Activated CD8-positive, alpha-beta memory T cell treated with anti-CD3 and anti-CD28 coated beads, Interleukin-2, amount 50 U/mL, for 24 hours (primary cell): ENCODE data around the gene EXOC1L.
"Not testable (repeated sequence)": the region's sequence is repeated elsewhere in the genome, so short reads cannot be mapped to it uniquely, and the experiment has no call there.

Experiments
- DNase-seq: peaks from one replicate; pipeline ENCODE4 v3.0.0-alpha.2; 2020; ENCODE audit errors: extremely low read depth

The EXOC1L gene

DNA sequence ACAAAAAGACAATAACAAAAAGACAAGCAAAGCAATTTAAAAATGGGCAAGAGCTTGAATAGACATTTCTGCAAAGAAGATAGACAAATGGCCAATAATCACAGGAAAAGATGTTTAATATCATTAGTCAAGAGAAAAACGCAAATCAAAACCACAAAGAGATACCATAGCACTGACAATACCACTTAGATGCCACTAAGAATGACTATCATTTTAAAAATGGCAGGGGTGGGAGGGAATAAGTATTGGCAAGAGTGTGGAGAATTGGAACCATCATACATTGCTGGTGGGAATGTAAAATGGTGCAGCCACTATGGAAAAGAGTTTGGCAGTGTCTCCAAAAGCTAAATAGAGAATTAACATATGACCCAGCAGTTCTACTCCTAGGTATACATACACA is 18.8 kb downstream of the EXOC1L start:
- DNase-seq, result no peak

DNA sequence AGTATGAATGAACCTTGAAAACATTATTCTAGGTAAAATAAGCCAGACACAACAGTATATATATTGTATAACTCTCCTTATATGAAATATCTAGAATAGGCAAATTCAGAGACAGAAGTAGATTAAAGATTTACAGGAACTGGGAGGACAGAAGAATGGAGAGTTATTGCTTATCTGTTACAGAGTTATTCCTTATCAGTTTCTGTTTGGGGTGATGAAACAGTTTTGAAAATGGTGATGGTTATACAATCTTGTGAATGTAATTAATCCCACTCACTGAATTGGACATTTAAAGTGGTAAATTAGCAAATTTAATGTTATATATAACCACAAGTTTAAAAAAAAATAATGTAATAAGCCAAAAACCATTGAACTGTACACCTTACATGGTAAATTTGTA is 19.4 kb downstream of the EXOC1L start:
- no peak for DNase-seq

DNA sequence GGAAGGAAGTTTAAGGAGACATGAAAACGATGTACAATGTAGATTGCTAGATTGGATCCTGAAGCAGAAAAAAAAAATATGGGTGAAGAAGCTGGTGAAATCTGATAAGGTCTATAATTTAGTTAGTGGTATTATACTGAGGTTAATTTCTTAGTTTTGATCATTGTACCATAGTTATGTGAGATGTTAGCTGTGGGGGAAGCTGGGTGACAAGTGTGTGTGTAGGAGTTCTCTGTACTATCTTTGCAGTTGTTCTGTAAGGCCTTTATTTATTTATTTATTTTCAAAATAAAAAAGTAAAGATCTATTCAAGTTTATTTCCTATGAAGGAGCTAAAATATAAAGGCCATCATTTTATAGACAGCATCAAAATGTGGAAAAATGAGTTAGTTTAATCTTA is 21.4 kb downstream of the EXOC1L start:
- DNase-seq, result no peak

DNA sequence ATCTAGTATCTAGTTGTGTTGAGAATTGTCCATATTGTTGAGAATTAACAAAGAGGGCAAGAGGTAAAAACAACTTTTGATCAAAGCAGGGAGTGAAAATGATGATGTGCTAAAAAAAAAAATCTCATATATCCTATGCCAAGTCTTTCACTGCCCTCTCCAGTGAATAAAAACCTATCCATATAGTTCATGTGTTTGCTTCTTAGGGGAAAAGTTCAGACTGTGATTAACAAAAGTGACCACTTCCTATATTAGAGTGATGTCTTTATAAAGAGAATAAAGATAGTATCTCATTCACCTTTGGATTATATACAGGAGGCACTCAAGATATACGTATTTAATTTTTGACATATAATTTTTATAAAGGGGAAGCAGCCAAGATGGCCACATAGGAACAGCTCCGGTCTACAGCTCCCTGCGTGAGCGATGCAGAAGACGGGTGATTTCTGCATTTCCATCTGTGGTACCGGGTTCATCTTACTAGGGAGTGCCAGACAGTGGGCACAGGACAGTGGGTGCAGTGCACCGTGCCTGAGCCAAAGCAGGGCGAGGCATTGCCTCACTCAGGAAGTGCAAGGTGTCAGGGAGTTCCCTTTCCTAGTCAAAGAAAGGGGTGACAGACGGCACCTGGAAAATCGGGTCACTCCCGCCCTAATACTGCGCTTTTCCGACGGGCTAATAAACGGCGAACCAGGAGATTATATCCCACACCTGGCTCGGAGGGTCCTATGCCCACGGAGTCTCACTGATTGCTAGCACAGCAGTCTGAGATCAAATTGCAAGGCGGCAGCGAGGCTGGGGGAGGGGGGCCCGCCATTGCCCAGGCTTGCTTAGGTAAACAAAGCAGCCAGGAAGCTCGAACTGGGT is 22.0 kb downstream of the EXOC1L start:
- DNase-seq, result not testable (repeated sequence)

DNA sequence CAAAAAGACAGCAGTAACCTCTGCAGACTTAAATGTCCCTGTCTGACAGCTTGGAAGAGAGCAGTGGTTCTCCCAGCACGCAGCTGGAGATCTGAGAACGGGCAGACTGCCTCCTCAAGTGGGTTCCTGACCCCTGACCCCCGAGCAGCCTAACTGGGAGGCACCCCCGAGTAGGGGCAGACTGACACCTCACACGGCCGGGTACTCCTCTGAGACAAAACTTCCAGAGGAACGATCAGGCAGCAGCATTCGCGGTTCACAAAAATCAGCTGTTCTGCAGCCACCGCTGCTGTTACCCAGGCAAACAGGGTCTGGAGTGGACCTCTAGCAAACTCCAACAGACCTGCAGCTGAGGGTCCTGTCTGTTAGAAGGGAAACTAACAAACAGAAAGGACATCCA is 22.7 kb downstream of the EXOC1L start:
- not testable (repeated sequence) for DNase-seq

DNA sequence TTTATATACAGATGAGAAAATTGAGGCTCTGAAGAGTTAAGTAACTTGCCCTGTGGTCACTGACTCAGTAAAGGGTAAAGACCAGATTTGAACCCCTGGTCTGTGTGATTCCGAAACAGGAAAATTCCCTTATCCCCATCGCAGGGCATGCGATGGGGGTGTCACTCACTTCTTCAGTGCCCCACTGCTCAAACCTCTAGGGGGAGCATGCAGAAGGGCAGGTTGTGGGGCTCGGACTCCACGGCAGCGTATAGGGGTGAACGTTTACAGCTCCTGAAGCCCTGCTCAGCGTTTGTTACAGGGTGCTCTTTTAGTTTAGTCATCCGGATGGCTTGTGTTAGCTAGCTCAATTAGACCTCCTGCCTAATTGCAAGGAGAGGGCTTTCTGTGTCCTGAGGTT is 30.1 kb downstream of the EXOC1L start:
- DNase-seq, result no peak

DNA sequence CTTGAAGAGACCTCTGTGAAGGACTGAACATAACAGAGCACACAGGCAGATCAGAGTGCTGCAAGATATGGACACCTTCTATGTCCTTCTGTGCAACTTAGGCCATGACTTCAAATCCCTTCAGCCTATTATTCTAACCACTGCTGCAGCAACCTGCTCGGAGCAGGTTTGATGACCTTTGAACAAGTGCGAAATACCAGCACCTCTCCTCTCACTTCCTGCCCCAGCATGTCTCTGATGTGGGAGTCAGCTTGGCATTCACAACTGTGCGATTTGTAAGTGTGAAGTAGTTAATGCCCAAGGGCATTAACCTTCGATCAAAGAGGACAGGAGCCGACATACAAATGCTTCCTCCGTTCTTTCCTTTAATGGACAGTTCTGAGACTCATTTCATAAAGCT is 32.3 kb downstream of the EXOC1L start:
- DNase-seq, result no peak

DNA sequence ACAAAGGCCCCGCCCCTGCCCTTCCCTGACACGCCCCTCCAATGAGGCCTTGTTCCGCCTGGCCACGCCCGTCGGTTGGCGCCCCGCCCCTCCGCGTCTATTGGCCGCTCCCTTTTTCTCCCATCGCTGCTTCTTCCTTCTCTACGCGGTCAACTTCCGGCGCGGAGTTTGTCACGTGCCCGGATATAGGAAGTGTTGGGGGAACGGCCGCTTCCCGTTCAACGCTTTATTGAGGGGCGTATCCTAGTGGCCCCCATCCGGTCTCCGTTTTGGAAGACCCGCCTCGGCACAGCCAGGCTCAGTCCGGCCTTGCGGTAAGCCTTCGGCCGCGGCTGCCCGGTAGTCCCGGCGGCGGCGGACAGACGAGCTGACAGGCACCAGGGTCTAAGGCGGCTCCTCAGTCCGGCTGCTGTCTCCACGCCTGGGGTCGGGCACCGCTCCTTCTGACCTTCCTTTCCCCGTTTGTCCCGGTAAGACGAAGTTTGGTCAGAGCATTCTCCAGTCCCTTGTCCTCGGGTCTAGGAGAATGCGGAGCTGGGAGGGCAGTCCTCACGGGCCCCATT is 34.0 kb downstream of the EXOC1L start, which contains the start of gene EXOC1:
Gene EXOC1, plus strand, starts transcription at position 165 of the 563 bp plus-strand sequence. CDS start 4,676 bp downstream, outside the sequence.
- DNase-seq, result peak; percentile 97

DNA sequence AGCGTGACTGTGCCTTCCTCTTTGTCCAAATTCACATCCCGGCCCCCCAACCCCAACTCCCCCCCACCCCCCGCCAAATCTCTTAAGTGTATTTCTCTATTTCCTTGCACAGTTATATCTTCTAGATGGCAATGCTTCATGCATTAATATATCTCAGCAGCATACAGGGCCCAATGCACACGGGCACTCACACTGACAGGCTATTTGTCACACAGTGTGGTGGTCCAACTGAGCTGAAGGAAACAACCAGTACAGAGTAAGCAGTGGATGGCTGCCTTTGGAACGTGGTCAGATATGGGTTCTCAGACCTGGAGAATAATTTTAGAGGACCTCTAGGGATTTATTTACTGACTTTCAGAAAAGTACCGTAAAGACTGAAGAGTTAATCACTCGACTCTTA is 34.5 kb downstream of the EXOC1L start:
- no peak for DNase-seq

DNA sequence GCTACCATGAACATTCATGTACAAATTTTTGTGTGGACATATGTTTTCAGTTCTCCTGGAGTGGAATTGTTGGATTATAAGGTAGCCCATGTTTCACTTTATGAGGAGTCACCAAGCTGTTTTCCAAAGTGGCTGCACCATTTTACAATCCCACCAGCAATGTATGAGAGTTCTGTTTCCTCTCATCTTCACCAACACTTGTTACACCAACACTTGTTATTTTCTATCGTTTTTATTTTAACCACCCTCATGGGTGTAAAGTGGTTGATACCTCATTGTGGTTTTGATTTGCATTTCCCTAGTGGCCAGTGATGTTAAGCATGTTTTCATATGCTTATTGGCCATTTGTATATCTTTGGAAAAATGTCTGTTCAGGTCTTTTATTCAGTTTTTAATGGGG is 38.0 kb downstream of the EXOC1L start:
- DNase-seq, result no peak

DNA sequence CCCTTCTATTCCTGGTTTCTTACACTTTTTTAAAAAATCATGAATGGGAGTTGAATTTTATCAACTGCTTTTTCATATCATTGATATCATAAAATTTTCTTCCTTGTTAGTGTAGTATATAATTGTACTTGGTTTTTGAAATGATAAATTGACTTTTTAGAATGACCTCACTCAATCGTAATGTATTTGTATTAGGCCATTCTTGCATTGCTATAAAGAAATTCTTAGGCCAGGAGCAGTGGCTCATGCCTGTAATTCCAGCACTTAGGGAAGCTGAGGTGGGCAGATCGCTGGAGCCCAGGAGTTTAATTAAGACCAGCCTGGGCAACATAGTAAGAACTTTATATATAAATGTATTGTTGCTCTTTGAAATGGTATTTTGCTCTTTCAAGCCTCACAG is 40.1 kb downstream of the EXOC1L start:
- DNase-seq, result no peak

DNA sequence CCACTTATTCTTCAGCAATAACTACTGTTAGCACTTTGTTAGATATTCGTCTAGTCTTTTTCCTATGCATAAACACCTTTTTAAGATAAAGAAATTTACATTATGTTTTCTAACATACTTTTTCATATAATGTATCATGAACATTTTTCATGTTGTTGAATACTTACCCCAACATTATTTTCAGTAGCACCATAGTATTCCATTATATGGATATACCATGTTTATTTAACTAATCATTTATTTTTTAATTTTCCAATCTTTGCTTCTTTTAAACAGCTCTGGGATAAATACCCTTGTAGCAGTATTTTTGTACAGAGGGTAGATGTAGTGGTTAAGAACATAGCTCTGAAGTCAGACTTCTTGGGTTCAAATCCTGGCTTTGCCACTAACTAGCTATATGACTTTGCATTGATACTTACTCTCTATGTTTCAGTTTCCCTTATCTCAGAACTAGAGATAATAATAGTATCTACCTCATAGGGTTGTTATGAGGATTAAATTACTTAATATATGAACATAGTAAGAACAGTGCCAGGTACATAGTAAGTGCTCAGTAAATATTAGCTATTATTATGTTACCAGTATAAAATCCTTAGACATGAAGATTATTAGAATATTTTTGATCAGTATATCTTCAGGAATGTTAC is 45.1 kb downstream of the EXOC1L start:
- no peak for DNase-seq

DNA sequence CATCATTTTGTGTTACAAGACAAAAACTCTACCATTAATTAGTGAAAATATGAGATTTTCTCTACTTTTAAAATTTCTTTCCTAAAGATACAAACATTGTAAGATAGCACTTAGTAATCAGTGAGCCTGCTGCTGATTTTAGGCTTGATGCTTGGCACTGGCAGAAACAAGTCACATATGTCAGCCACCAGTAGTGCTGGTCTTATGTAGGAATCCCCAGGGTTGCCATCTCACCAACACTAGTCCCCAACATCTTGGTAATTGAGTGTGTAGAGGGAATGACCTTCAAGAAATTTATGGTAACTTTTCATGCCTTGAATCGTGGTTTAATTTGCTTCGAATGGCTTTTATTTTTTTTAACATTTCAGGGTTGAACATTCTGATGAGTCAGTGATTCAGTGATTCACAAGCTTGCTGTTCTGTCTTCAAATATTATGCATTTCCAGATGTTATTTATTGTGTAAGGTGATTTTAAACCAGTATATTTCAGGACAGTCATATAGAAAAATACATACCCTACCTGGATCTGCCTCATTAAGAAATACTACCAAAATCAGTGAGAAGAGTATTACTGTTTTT is 45.7 kb downstream of the EXOC1L start:
- no peak for DNase-seq

DNA sequence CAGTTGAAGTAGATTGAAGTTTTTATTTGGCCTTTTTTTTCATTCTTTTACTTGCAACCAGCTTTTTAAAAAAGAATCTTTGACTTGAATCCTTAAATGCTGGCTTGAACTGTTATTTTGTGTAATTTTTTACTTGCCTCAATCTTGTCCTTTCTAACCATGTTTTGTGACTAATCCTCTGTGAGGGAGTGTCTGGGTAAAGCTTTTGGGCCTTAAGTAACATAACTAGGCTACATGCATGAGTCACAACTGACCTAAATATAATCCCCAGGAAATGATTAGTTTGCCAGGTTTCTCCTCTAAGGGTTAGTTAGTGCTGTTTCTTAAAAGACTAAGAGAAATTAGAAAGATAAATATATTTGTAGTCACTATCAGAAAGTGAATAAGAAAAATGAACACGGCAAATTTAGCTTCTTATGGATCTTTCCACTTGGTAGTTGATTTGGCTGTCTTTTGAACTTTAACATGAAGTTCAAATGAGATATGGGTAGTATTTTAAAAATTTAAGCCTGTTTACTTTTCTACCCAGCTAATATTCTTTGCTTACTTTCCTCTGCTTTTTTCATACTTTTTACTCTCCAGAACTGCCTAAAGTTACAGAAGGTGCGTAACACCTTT is 46.8 kb downstream of the EXOC1L start:
- no peak for DNase-seq

DNA sequence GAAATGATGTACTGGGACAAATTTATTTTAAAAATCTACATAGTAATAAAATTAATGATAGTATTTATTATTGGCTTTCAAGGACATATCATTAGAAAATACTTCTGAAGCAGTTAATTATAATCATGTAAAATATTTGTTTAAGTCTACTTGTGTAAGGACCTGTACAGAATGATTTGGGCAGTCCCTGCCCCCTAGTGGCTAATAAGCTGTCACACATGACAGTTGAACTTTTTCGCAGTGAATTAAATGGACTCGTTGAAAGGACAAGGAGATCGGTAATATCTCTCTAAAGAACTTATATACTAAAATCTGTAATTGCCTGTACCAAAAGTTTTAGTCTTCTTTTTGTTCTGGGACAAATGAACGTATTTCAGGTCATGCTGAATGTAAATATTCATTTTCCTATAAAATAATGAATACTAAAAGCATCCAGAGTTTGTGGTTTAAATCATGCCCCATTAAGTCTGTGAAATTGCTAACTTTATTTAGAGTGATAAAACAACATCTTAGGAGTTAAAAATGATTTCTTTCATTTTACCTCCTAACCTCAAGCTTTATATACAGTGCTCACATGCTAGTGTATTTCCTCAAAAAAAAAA is 47.5 kb downstream of the EXOC1L start:
- DNase-seq, result no peak

DNA sequence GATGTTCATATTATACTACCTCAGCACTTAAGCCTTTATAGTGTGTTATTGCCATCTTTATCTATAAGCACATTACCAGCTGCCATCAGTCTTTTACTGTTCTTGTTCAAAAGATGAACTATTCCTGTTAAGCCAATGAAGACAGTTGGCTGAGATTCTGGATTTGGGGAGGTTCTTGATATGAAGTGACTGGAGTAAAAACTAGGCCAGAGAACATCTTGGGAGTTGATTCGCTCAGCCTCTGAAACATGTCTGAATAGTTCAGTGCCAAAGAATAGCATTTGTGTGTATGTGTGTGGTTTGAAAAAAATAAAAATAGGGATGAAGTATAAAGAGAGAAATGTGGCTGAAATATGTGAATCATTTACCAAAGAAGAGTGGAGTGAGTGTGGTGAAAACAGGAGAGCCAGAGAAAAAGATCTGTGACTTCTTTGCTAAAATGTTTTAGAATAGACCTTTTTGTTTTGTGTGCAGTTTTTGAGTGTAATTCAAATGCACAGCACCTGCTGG is 49.0 kb downstream of the EXOC1L start:
- no peak for DNase-seq

DNA sequence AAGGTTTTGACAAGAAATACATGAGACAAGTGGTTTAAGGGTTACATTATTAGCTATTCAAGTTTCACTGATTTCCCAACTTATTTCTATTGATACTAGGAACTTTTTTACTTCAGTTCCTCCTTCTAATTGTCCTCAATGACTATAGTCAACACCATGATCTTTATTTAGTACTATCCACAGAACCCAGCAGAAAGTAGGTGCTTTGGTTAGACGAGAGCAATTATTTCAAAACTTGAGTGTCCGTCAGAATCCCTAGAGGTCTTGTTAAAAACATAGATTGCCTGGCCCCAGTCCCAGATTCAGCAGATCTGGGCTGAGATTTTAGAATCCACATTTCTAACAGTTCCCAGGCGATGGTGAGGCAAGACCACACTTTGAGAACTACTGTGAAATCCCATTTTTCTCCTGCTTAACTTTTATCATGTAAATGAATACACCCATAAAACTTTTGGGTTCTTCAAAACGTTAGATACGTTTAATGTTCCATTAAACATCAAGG is 51.8 kb downstream of the EXOC1L start:
- no peak for DNase-seq

DNA sequence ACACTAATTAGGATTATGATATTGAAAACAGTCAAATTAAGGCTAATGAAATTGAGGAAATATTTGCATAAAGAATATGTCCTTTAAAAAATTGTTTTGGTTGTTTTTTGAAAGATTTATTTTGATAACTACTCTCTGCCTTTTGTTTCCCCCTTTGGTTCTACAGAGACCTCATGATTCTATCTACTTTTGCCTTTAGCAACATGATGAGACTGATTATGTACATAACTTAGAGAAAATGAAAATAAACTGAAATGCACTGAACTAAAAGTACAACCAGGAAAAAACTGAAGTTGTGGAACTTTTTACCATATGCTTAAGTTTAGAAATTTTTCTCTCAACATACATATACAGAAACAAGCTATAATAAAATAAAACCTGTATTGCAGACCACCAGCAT is 55.2 kb downstream of the EXOC1L start:
- no peak for DNase-seq

DNA sequence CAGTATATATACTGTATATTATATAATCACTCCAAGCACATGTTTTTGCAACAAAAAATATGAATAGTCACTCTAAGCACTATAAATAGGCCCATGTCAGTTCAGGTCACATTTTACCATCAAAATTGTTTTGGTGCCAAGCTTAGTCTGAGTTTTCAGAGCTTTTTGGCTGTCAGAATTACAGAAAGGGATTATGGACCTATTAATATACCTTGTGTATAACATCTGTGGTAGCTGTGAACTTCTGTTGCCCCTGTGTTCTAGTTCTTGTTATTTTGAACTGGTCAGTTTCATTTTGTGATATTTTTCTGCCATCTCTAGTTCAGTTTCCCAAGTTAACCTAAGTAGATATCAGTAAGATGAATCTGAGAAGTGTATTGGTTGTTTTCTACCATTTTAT is 56.8 kb downstream of the EXOC1L start:
- DNase-seq, result no peak

DNA sequence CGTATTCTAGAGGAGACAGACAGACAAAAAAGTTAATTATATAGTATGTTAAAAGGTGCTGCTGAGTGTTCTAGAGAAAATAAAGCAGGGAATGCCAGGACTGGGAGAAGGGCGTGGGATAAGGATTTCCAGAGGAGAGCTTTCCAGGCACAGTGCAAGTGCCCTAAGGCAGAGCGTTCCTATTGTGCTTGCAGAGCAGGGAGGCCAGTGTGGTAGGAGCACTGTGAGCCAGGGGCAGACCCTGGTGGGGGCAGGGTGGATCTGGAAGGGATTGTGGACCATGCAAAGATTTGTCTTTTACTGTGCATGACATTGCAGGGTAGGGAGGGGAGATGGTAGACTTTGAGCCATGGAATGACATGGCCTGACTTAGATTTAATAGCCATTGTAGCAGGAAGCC is 59.6 kb downstream of the EXOC1L start:
- DNase-seq, result no peak

DNA sequence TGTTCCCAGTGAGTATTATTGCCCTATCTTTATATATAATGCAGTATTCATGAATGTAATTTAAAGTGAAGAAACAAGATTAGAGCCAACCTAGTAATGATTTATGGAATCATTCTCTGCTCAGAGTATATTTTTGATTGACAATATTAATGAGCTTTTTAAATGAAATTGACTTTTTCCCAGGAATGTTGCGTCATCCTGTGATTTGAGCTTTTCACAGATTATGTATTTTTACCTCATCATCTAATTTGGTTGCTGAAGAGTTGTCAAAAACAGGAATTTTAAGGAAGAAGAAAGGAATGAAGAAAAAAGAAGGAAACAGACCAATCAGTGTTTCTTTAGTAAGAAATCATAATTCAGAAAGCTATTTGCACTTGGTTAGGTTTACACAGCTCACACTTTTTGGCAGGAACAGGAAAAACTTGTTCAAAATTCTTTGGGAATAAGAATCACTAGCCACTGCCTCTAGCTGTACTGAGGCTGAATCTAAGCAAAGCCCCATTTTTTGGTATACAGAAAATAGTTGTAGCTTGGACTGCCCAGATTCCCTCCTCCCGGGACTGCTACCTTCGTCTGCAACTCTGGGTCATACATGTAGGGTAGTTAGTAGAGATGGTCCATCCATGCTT is 61.2 kb downstream of the EXOC1L start:
- DNase-seq, result no peak
